ENCODE data around the gene NPAS2.

Gene NPAS2

GRCh38 chr2:100882645-100883613 is 63.0 kb downstream of the NPAS2 start:
- DNase-seq (ENCODE audit: low spot score): no peak

GRCh38 chr2:100884145-100884621 is 64.2 kb downstream of the NPAS2 start:
- DNase-seq (ENCODE audit: low spot score): no peak

- DNase-seq (ENCODE audit: low spot score): no peak
Measured at GRCh38 chr2:100886085-100886484, 66.1 kb downstream of the NPAS2 start.

GRCh38 chr2:100887039-100887578 is 67.2 kb downstream of the NPAS2 start:
- no peak for DNase-seq (ENCODE audit: low spot score)

- DNase-seq (ENCODE audit: low spot score): no peak
Measured at GRCh38 chr2:100887713-100888495, 68.0 kb downstream of the NPAS2 start.

- no peak for DNase-seq (ENCODE audit: low spot score)
Measured at GRCh38 chr2:100888601-100889000, 68.7 kb downstream of the NPAS2 start.

GRCh38 chr2:100889286-100889685 is 69.3 kb downstream of the NPAS2 start:
- DNase-seq (ENCODE audit: low spot score): no peak

- DNase-seq (ENCODE audit: low spot score): no peak
Measured at GRCh38 chr2:100891906-100892642, 72.1 kb downstream of the NPAS2 start.

- DNase-seq (ENCODE audit: low spot score): no peak
Measured at GRCh38 chr2:100893392-100894104, 73.6 kb downstream of the NPAS2 start.

- DNase-seq (ENCODE audit: low spot score): no peak
Measured at GRCh38 chr2:100894105-100894795, 74.3 kb downstream of the NPAS2 start.

GRCh38 chr2:100894796-100895156 is 74.8 kb downstream of the NPAS2 start:
- no peak for DNase-seq (ENCODE audit: low spot score)

GRCh38 chr2:100895402-100895801 is 75.5 kb downstream of the NPAS2 start:
- DNase-seq (ENCODE audit: low spot score): no peak

- DNase-seq (ENCODE audit: low spot score): no peak
Measured at GRCh38 chr2:100895934-100896685, 76.2 kb downstream of the NPAS2 start.

GRCh38 chr2:100898035-100898665 is 78.2 kb downstream of the NPAS2 start:
- no peak for DNase-seq (ENCODE audit: low spot score)

- no peak for DNase-seq (ENCODE audit: low spot score)
Measured at GRCh38 chr2:100900156-100900795, 80.3 kb downstream of the NPAS2 start.

GRCh38 chr2:100902817-100903405 is 83.0 kb downstream of the NPAS2 start:
- DNase-seq (ENCODE audit: low spot score): no peak

- DNase-seq (ENCODE audit: low spot score): no peak
Measured at GRCh38 chr2:100903534-100904258, 83.8 kb downstream of the NPAS2 start.

Measured in CD4-positive, alpha-beta T cell treated with Interleukin-6 at 100 ng/mL for 8 hours (primary cell).